C4-2B (cell line): Measurements from ENCODE around the gene BTBD16.

ENCODE experiments used
- H3K27ac ChIP-seq: fragments of 450-650 bp; 2 replicates; pipeline ENCODE4 v1.5.1; 2017
- CTCF ChIP-seq: fragments of 450-650 bp; conservative IDR thresholded peaks from 2 replicates; pipeline ENCODE4 v1.5.1; 2017; ENCODE audit warnings: mild to moderate bottlenecking
- ZFX ChIP-seq: fragments of 450-650 bp; IDR thresholded peaks from 2 replicates; pipeline ENCODE4 v1.6.1; 2017

BTBD16 gene

GRCh38 chr10:122303271-122304053 lies 32.4 kb downstream of the BTBD16 start:
- TF ChIP-seq CTCF (no peak), ZFX (no peak)
- H3K27ac ChIP-seq: no peak overlapping the region

- TF ChIP-seq ZFX (no peak), CTCF (no peak)
- H3K27ac ChIP-seq: no peak overlapping the region
These were observed 33.0 kb downstream of the BTBD16 start for GRCh38 chr10:122304054-122304579.

DNA sequence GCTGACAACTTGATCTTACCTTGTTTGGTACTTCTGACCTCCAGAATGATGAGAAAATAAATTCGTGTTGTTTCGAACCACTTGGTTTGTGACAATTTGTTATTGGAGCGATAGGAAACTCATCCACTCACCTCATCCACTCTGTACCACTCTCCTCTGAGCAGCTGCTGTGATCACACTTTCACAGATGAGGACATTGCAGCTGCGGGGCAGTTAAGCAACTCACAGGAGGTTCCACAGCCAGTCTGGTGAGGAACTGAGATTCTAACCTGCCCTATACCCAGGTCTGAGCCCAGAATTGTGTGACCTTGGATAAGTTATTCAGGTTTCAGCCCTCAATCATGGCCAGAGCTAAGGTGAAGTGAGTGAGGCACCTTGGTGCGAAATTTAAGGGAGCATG lies 35.2 kb downstream of the BTBD16 start:
- TF ChIP-seq ZFX (no peak), CTCF (no peak)
- H3K27ac ChIP-seq: no peak overlapping the region

GRCh38 chr10:122306744-122307143 lies 35.6 kb downstream of the BTBD16 start:
- TF ChIP-seq CTCF: no peak
- TF ChIP-seq ZFX: no peak
- no peak overlapping the region for H3K27ac ChIP-seq

- no peak for TF ChIP-seq CTCF
- no peak for TF ChIP-seq ZFX
- no peak overlapping the region for H3K27ac ChIP-seq
These were observed 36.7 kb downstream of the BTBD16 start for GRCh38 chr10:122307669-122308416.

GRCh38 chr10:122308417-122309141 lies 37.5 kb downstream of the BTBD16 start:
- H3K27ac ChIP-seq: no peak overlapping the region
- no peak for TF ChIP-seq CTCF
- no peak for TF ChIP-seq ZFX
